Measurements from ENCODE around the gene NCAM1. TPM values are rescaled to one million over a fixed set of nuclear protein-coding genes. Genes with fewer than 3 reads are reported as not detected.

Gene NCAM1
- total RNA-seq, 1 donor from 2014 or later, result 505 TPM

- no peak for DNase-seq
These were observed 7.9 kb downstream of the NCAM1 start for GRCh38 chr11:112968941-112969713.

GRCh38 chr11:112971195-112971594 lies 10.0 kb downstream of the NCAM1 start:
- no peak for DNase-seq

GRCh38 chr11:112971827-112972226 lies 10.6 kb downstream of the NCAM1 start:
- no peak for DNase-seq

- DNase-seq, result no peak
These were observed 11.4 kb downstream of the NCAM1 start for GRCh38 chr11:112972399-112973145.

- DNase-seq, result no peak
These were observed 13.8 kb downstream of the NCAM1 start for GRCh38 chr11:112975051-112975450.

- no peak for DNase-seq
These were observed 14.3 kb downstream of the NCAM1 start for GRCh38 chr11:112975493-112975892.

GRCh38 chr11:112977755-112978154 lies 16.5 kb downstream of the NCAM1 start:
- DNase-seq, result peak; percentile 18

- no peak for DNase-seq
These were observed 22.7 kb downstream of the NCAM1 start for GRCh38 chr11:112983887-112984286.

GRCh38 chr11:112989198-112989597 lies 28.0 kb downstream of the NCAM1 start:
- DNase-seq, result no peak

GRCh38 chr11:112993808-112994207 lies 32.6 kb downstream of the NCAM1 start:
- no peak for DNase-seq

GRCh38 chr11:112995423-112996090 lies 34.3 kb downstream of the NCAM1 start:
- DNase-seq, result no peak

GRCh38 chr11:112996994-112997393 lies 35.8 kb downstream of the NCAM1 start:
- no peak for DNase-seq

- DNase-seq, result no peak
These were observed 36.7 kb downstream of the NCAM1 start for GRCh38 chr11:112997857-112998466.

- DNase-seq, result no peak
These were observed 38.3 kb downstream of the NCAM1 start for GRCh38 chr11:112999520-112999919.

- peak; percentile 6 for DNase-seq
These were observed 40.5 kb downstream of the NCAM1 start for GRCh38 chr11:113001709-113002108.

GRCh38 chr11:113006896-113007445 lies 45.8 kb downstream of the NCAM1 start:
- DNase-seq, result no peak

- DNase-seq, result peak; percentile 61
These were observed 53.3 kb downstream of the NCAM1 start for GRCh38 chr11:113014262-113015097.

- no peak for DNase-seq
These were observed 53.9 kb downstream of the NCAM1 start for GRCh38 chr11:113015098-113015455.

- DNase-seq, result no peak
These were observed 55.7 kb downstream of the NCAM1 start for GRCh38 chr11:113016905-113017304.

GRCh38 chr11:113018913-113019312 lies 57.7 kb downstream of the NCAM1 start:
- no peak for DNase-seq

- DNase-seq, result no peak
These were observed 58.5 kb downstream of the NCAM1 start for GRCh38 chr11:113019711-113020110.

- DNase-seq, result no peak
These were observed 59.9 kb downstream of the NCAM1 start for GRCh38 chr11:113021111-113021510.
